Activated CD8-positive, alpha-beta memory T cell treated with anti-CD3 and anti-CD28 coated beads, Interleukin-2, amount 10 ng/mL, durations not matched to agents 7 days and 5 days (primary cell): ENCODE results near the gene GRHL1. TPM values are rescaled to one million over a fixed set of nuclear protein-coding genes. Genes with fewer than 3 reads are reported as not detected.
"Not testable (repeated sequence)": the region's sequence is repeated elsewhere in the genome, so short reads cannot be mapped to it uniquely, and the experiment has no call there.

Experiments used
- ATAC-seq: fragments of 150-1000 bp; cut with Tn5 transposase; one replicate; pipeline ENCODE4 v1.10.0; 2021; ENCODE audit warnings: moderate library complexity
- CTCF ChIA-PET: fragments of 350-600 bp; sonication (Branson Sonifier 250); formaldehyde crosslinking; loops from one replicate; lab custom pipeline; 2021; ENCODE audit warnings: antibody characterized with exemption; lab: Charles Lee
- DNase-seq: peaks from one replicate; pipeline ENCODE4 v3.0.0-alpha.2; 2020
- H3K27ac Mint-ChIP-seq: one replicate; pipeline ENCODE4 v1.8.0; 2021; ENCODE audit warnings: mild to moderate bottlenecking, mixed read lengths
- H3K27me3 Mint-ChIP-seq: one replicate; pipeline ENCODE4 v1.8.0; 2021; ENCODE audit warnings: mixed read lengths
- H3K36me3 Mint-ChIP-seq: one replicate; pipeline ENCODE4 v1.8.0; 2021; ENCODE audit warnings: mild to moderate bottlenecking, mixed read lengths
- H3K4me1 Mint-ChIP-seq: one replicate; pipeline ENCODE4 v1.8.0; 2021; ENCODE audit warnings: mixed read lengths
- H3K4me3 Mint-ChIP-seq: one replicate; pipeline ENCODE4 v1.8.0; 2021; ENCODE audit warnings: mild to moderate bottlenecking, moderate library complexity, mixed read lengths
- H3K9me3 Mint-ChIP-seq: one replicate; pipeline ENCODE4 v1.8.0; 2022; ENCODE audit warnings: low read depth, mixed read lengths
- total RNA-seq, 2 experiments: library from RNA; stranded (reverse); gene quantifications; one replicate each; pipeline ENCODE4 v1.2.3, GENCODE V29; 2021

GRHL1 gene
- total RNA-seq, 2 experiments from 2014 or later = 0.64 to 1.0 TPM

- DNase-seq (no peak), ATAC-seq (no peak)
- Mint-ChIP-seq H3K36me3 (no peaks in the 10 kb centered on the region), H3K27ac (no peak overlapping the region), H3K27me3 (peaks cover 14% of the 10 kb centered on the region), H3K4me3 (no peak overlapping the region), H3K9me3 (no peaks in the 10 kb centered on the region), H3K4me1 (no peaks in the 10 kb centered on the region)
- CTCF ChIA-PET = no interaction called here
Observed at GRCh38 chr2:10012963-10013461, 61.5 kb downstream of the GRHL1 start.

DNA sequence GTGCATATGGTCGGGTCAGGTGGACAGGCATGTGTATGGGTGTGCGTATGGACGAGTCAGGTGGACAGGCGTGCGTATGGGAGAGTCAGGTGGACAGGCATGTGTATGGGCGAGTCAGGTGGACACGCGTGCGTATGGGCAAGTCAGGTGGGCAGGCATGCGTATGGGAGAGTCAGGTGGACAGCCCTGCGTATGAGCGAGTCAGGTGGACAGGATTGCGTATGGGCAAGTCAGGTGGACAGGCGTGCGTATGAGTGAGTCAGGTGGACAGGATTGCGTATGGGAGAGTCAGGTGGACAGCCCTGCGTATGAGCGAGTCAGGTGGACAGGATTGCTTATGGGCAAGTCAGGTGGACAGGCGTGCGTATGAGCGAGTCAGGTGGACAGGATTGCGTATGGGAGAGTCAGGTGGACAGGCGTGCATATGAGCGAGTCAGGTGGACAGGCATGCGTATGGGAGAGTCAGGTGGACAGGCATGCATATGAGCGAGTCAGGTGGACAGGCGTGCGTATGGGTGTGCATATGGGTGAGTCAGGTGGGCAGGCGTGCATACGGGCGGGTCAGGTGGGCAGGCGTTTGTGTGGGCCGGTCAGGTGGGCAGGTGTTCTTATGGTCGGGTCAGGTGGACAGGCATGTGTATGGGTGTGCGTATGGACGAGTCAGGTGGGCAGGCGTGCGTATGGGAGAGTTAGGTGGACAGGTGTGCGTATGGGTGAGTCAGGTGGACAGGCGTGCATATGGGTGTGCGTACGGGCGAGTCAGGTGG is 62.3 kb downstream of the GRHL1 start:
- H3K27ac Mint-ChIP-seq, H3K9me3 Mint-ChIP-seq, DNase-seq, H3K4me1 Mint-ChIP-seq, H3K4me3 Mint-ChIP-seq, CTCF ChIA-PET, ATAC-seq, H3K36me3 Mint-ChIP-seq: not testable (repeated sequence)
- peaks cover 12% of the 10 kb centered on the region for H3K27me3 Mint-ChIP-seq

DNA sequence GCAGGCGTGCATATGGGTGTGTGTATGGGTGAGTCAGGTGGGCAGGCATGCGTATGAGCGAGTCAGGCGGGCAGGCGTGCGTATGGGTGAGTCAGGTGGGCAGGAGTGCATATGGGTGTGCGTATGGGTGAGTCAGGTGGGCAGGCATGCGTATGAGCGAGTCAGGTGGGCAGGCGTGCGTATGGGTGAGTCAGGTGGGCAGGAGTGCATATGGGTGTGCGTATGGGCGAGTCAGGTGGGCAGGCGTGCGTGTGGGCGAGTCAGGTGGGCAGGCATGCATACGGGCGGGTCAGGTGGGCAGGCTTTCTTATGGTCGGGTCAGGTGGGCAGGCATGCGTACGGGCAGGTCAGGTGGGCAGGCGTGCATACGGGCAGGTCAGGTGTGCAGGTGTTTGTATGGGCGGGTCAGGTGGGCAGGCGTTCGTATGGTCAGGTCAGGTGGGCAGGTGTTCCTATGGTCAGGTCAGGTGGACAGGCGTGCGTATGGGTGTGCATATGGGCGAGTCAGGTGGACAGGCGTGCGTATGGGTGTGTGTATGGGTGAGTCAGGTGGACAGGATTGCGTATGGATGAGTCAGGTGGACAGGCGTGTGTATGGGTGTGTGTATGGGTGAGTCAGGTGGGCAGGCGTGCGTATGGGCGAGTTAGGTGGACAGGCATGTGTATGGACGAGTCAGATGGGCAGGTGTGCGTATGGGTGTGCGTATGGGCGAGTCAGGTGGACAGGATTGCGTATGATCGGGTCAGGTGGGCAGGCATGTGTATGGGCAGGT is 63.1 kb downstream of the GRHL1 start:
- Mint-ChIP-seq H3K4me3 (no peak overlapping the region), H3K9me3 (no peaks in the 10 kb centered on the region), H3K27ac (no peak overlapping the region), H3K4me1 (no peaks in the 10 kb centered on the region), H3K36me3 (no peaks in the 10 kb centered on the region), H3K27me3 (peaks cover 19% of the 10 kb centered on the region)
- no peak for DNase-seq
- CTCF ChIA-PET = no interaction called here
- no peak for ATAC-seq

GRCh38 chr2:10015376-10015989 is 64.0 kb downstream of the GRHL1 start:
- H3K4me1 Mint-ChIP-seq, H3K36me3 Mint-ChIP-seq, H3K4me3 Mint-ChIP-seq, H3K27ac Mint-ChIP-seq, CTCF ChIA-PET, H3K9me3 Mint-ChIP-seq, ATAC-seq, DNase-seq: not testable (repeated sequence)
- H3K27me3 Mint-ChIP-seq = peaks cover 19% of the 10 kb centered on the region

DNA sequence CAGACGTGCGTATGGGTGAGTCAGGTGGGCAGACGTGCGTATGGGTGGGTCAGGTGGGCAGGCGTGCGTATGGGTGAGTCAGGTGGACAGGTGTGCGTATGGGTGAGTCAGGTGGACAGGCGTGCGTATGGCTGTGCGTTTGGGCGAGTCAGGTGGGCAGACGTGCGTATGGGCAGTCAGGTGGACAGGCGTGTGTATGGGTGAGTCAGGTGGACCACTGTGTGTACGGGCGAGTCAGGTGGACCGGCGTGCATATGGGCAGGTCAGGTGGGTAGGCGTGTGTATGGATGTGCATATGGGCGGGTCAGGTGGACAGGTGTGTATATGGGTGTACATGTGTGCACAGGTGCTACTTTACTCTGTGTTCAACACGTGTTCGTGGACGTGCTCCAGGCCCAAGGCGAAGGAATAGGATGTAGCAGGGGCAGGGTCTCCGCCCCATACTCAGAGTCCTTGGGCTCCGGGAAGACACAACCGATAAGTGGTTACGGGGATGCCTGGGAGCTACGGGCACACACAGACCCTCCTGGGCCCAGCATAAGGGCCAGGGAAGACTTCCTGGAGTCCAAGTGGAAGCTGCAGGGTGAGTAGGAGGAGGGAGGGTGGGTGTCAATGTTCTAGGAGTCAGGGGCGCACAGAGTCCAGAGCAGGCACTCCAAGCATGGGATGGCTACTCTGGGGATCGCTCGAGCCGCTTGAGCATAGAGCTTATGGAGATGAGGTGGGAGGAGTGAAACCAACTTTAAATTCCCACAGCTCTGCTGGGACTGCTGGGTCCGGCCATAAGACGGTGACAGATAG is 64.7 kb downstream of the GRHL1 start:
- CTCF ChIA-PET = interaction anchor here (1.1 to 1.7 kb wide), 2 partner anchors 12 to 32 kb away, joined by 4 to 5 read pairs; no protein-coding TSS in a partner anchor
- Mint-ChIP-seq H3K27me3 (peaks cover 19% of the 10 kb centered on the region), H3K36me3 (no peaks in the 10 kb centered on the region), H3K4me1 (no peaks in the 10 kb centered on the region), H3K27ac (no peak overlapping the region), H3K9me3 (no peaks in the 10 kb centered on the region), H3K4me3 (no peak overlapping the region)
- no peak for ATAC-seq
- DNase-seq = no peak

DNA sequence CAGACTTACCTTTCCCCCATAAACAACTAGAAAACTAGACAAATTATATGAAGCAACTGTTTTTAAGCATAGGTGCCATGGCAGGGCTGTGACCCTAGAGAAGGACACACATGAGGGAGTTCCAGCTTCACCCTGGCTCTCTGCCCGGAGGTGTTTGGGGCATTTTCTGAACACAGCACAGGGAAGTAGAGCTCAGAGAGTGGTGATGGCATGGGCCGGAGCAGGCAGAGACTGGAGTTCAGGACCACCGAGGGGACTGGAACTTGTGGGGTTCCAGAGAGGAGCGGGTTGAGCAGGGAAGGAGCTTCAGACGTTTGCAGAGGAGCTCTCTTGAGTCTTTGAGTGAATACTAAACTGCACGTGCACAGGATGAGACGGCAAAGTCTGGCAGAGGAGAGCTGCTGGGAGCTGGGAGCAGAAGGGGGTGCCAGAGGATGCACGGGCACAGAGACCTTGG is 65.3 kb downstream of the GRHL1 start:
- CTCF ChIA-PET = interaction anchor here (0.8 to 1.7 kb wide), 3 partner anchors 9 to 33 kb away, joined by 3 to 5 read pairs (median 4); no protein-coding TSS in a partner anchor
- H3K4me1 Mint-ChIP-seq = no peaks in the 10 kb centered on the region
- peaks cover 19% of the 10 kb centered on the region for H3K27me3 Mint-ChIP-seq
- no peaks in the 10 kb centered on the region for H3K36me3 Mint-ChIP-seq
- no peaks in the 10 kb centered on the region for H3K9me3 Mint-ChIP-seq
- ATAC-seq (no peak), DNase-seq (no peak)
- no peak overlapping the region for H3K27ac Mint-ChIP-seq
- H3K4me3 Mint-ChIP-seq = no peak overlapping the region

DNA sequence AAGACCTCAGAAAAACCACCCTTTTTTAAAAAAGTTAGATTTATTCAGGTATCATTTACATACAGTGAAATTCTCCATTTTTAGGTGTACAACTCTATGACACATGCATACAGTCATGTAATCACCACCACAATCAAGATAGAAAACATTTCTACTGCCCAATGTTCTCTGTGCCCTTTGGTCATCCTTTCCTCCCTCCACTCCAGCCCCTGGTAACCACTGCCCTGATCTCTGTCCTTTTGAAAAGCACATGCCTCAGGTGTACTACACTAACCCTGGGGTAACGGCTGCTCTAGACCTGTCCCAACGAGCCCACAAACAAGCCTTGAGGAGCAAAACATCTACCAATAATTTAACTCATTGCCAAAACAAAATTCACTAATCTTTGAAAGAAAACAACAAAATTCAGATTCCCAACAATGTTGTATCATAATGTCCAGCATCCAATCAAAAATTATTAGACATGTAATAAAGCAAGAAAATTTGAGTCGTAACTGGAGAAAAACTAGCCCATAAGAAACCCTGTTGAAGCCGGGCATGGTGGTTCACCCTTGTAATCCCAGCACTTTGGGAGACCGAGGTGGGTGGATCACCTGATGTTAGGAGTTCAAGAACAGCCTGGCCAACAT is 65.9 kb downstream of the GRHL1 start:
- DNase-seq = no peak
- Mint-ChIP-seq H3K27me3 (peaks cover 19% of the 10 kb centered on the region), H3K36me3 (no peaks in the 10 kb centered on the region), H3K4me3 (no peak overlapping the region), H3K27ac (no peak overlapping the region), H3K4me1 (no peaks in the 10 kb centered on the region), H3K9me3 (no peaks in the 10 kb centered on the region)
- ATAC-seq = no peak
- CTCF ChIA-PET = interaction anchor here (0.8 to 1.7 kb wide), 3 partner anchors 8 to 34 kb away, joined by 3 to 5 read pairs (median 4); no protein-coding TSS in a partner anchor

DNA sequence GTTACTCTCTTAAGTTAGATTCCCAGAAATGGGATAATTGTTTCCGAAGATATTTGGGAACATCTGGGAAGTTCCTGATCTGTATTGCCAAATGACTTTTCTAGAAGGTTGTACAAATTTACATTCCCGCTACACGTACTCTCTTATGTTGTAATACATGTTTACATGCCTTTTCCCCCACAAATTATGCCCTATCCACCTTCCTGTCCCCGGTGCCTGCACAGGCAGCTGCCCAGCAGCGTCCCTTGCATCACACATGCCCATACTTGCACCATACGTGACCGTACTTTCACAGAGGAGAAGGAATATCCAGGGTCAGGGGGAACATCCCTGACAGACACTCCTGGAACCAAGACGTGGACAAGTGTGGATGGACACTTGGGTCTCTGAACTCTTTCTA is 67.7 kb downstream of the GRHL1 start:
- H3K4me1 Mint-ChIP-seq = no peaks in the 10 kb centered on the region
- H3K27ac Mint-ChIP-seq = no peak overlapping the region
- DNase-seq = no peak

DNA sequence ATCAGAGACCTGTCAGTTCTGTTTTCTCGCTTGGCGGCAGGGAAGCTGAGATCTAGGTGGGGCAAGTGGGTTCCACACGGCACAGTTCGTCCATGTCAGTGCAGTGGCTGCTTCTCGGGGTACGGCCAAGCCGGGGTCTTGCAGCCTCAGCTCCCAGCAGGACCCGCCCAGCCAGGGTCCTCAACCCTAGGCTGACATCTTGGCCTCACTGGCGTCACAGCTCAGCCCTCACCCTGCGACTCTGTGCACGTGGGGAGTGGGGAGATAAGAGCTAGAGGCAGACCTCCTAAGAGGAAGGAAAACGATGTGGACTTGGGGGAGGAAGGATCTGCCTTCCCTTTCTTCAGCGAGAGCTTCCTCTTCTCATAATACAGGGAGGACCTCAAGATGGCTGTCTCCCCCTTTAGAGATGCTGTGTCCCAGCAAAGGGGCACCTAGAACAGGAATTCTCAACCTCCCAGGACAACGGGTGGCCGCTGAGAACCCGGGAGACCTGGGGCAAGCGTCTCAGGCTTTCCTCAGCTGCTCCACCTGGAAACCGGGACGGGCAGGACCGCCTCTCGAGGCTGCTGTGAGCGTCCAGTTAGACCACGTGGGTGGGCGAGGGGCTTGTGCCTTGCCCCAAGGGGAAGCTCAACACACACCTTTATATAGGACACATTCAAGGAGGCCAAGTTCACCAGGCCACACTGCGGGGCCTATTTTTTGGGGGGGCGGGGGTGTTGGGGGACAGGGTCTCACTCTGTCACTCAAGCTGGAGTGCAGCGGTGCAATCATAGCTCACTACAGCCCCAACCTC is 68.3 kb downstream of the GRHL1 start:
- H3K27me3 Mint-ChIP-seq = peaks cover 19% of the 10 kb centered on the region
- H3K36me3 Mint-ChIP-seq = no peaks in the 10 kb centered on the region
- no peak for ATAC-seq
- no peaks in the 10 kb centered on the region for H3K9me3 Mint-ChIP-seq
- H3K27ac Mint-ChIP-seq = no peak overlapping the region
- H3K4me3 Mint-ChIP-seq = no peak overlapping the region
- CTCF ChIA-PET = interaction anchor here (1.2 to 2.6 kb wide), 3 partner anchors 36 to 221 kb away, joined by 3 to 12 read pairs (median 3); no protein-coding TSS in a partner anchor
- H3K4me1 Mint-ChIP-seq = no peaks in the 10 kb centered on the region
- no peak for DNase-seq

More for the DNA sequence above, 67.7 kb downstream of the GRHL1 start:
- Mint-ChIP-seq H3K9me3 (no peaks in the 10 kb centered on the region), H3K36me3 (no peaks in the 10 kb centered on the region), H3K4me3 (no peak overlapping the region), H3K27me3 (peaks cover 19% of the 10 kb centered on the region)
- CTCF ChIA-PET = interaction anchor here (1.4 to 2.6 kb wide), 2 partner anchors 35 to 78 kb away, joined by 3 to 12 read pairs; no protein-coding TSS in a partner anchor
- ATAC-seq = no peak

DNA sequence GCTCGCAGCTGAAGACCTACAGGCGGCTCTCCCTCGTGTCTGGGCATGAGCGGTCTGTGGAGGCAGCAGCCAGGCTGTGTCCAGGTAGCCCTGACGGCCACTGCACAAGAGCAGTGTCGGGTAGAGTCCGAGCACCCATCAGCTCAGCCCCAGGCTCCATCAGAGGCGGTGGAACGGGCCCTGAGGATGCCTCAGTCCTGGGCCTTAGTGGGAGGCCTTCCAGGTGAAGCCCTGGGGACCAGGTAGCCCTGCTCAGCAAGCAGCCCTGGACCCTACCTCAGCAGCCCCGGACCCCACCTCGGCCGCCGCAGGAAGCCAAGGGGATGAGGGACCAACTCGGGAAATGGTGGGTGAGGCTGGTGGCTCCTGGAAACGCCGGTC is 70.5 kb downstream of the GRHL1 start:
- no peak overlapping the region for H3K4me3 Mint-ChIP-seq
- H3K27me3 Mint-ChIP-seq = peaks cover 15% of the 10 kb centered on the region
- H3K9me3 Mint-ChIP-seq = no peaks in the 10 kb centered on the region
- ATAC-seq (no peak), DNase-seq (no peak)
- CTCF ChIA-PET = interaction anchor here (1.5 kb wide), 1 partner anchor 37 kb away, joined by 5 read pairs; no protein-coding TSS in a partner anchor
- no peak overlapping the region for H3K27ac Mint-ChIP-seq
- H3K36me3 Mint-ChIP-seq = no peaks in the 10 kb centered on the region
- no peaks in the 10 kb centered on the region for H3K4me1 Mint-ChIP-seq

DNA sequence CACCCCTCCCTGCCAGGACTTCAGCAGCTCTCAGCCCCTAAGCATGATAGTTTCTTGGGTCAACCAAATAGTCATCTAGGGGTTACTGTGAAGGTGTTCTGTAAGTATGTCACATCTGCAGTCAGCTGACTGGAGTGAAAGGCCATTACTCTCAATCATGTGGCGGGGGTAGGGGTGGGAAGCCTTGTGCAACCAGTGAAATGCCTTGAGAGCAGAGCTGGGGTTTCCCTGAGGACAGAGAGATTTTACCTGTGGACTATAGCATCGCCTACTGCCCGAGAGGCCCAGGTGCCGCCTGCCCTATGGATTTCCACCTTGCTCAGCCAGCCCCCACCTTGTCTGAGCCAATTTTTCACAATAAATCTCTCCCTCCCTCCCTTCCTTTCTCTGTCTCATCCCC is 71.0 kb downstream of the GRHL1 start:
- no peaks in the 10 kb centered on the region for H3K9me3 Mint-ChIP-seq
- no peak overlapping the region for H3K4me3 Mint-ChIP-seq
- H3K36me3 Mint-ChIP-seq = no peaks in the 10 kb centered on the region
- CTCF ChIA-PET = no interaction called here
- DNase-seq (no peak), ATAC-seq (no peak)
- no peak overlapping the region for H3K27ac Mint-ChIP-seq
- no peaks in the 10 kb centered on the region for H3K4me1 Mint-ChIP-seq
- peaks cover 13% of the 10 kb centered on the region for H3K27me3 Mint-ChIP-seq
